ENCODE measurements around the gene DAB2IP.

Gene DAB2IP

GRCh38 chr9:121714873-121715272, 63.4 kb downstream of the DAB2IP start:
- Histone ChIP-seq H3K9me3 (ENCODE audit: insufficient read depth, low read length) (no peaks in the 10 kb centered on the region), H3K36me3 (ENCODE audit: low read length) (no peaks in the 10 kb centered on the region), H3K4me3 (ENCODE audit: insufficient read depth, low read length, poor library complexity, severe bottlenecking) (no peak overlapping the region), H3K27ac (ENCODE audit: low read depth, low read length) (no peak overlapping the region), H3K4me2 (ENCODE audit: low read depth, low read length, poor library complexity, severe bottlenecking) (no peak overlapping the region), H3K79me2 (ENCODE audit: insufficient read depth, low read length) (no peaks in the 10 kb centered on the region), H3K9me2 (replicated peaks; ENCODE audit: insufficient read depth, low read length) (no peaks in the 10 kb centered on the region), H3K9ac (ENCODE audit: low read length) (no peak overlapping the region), H4K20me1 (ENCODE audit: low read depth, low read length) (no peaks in the 10 kb centered on the region), H2AFZ (ENCODE audit: low read depth, low read length, severe bottlenecking) (no peak overlapping the region), H3F3A (ENCODE audit: insufficient read depth) (no peaks in the 10 kb centered on the region), H3K27me3 (ENCODE audit: low read length) (no peaks in the 10 kb centered on the region)
- TF ChIP-seq EZH2phosphoT487 (conservative IDR thresholded peaks at IDR 0.05; ENCODE audit: low read length) = no peak
- no peak for TF ChIP-seq CTCF (IDR thresholded peaks at IDR 0.05; ENCODE audit: insufficient read depth, low read length, poor library complexity, severe bottlenecking)

DNA sequence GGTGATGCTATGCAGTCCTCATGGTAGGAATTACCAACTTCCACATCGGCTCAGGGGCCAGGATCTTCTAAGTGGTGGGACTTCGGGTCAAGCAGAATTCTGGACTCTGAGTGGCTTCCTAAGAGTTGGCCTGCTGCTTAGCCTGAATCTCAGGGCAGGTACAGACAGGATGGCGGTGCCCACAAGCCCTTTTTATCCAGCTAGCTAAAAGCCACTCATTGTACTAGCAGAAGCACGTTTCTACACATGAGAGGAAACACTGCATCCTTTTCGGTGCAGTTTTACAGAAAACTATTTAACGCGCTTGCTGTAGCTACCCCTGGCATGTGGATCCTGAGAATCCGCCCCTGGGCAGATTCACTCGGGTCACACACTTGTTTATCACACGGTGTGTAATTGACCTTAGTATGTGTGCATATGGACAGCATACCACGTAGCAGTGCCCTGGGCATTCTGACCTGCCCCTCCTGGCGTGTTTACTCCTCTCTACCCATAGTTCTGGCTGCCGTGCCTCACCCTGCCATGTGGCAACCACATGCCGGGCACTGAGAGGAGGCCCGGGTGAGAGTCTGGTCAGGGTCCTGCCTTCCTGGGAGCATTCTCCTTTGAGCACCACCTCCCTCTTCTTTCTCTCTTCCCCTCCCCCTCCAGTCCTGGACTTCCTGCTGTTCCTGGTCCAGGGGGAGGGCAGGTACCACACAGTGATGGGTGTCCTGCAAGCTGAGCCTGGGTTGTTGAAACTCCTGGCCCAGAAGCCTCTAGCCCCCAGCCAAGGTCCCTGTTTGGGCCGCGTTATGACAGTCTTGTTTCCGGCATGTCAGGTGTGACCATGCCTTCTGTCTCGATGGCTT, 65.9 kb downstream of the DAB2IP start:
- Histone ChIP-seq H3K79me2 (ENCODE audit: insufficient read depth, low read length) (no peaks in the 10 kb centered on the region), H4K20me1 (ENCODE audit: low read depth, low read length) (no peaks in the 10 kb centered on the region), H3K9me3 (ENCODE audit: insufficient read depth, low read length) (no peaks in the 10 kb centered on the region)

DNA sequence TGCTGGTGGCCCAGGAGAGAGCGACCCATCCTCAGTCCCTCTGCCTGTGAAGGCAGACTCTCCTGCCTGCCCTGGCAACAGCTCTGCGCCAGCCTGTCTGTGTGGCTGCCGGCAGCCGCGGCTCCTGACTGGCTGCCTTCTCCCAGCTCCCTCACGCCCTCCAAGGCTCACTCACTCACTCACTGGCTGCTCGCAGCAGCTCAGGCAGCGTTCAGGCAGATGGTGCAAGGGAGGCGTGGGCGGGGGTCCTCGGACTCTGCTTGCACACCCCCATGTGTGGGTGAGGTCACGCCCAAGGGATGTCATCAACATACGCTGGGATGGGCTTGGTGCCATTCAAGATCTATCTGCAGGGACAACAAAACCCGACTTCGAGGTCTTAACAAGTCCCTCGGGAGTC, 66.7 kb downstream of the DAB2IP start:
- Histone ChIP-seq H3K27me3 (ENCODE audit: low read length) (no peaks in the 10 kb centered on the region), H4K20me1 (ENCODE audit: low read depth, low read length) (no peaks in the 10 kb centered on the region), H3F3A (ENCODE audit: insufficient read depth) (no peaks in the 10 kb centered on the region), H2AFZ (ENCODE audit: low read depth, low read length, severe bottlenecking) (no peak overlapping the region), H3K27ac (ENCODE audit: low read depth, low read length) (no peak overlapping the region), H3K79me2 (ENCODE audit: insufficient read depth, low read length) (no peaks in the 10 kb centered on the region), H3K9me2 (replicated peaks; ENCODE audit: insufficient read depth, low read length) (no peaks in the 10 kb centered on the region), H3K9ac (ENCODE audit: low read length) (no peak overlapping the region), H3K36me3 (ENCODE audit: low read length) (no peaks in the 10 kb centered on the region), H3K4me3 (ENCODE audit: insufficient read depth, low read length, poor library complexity, severe bottlenecking) (no peak overlapping the region), H3K9me3 (ENCODE audit: insufficient read depth, low read length) (no peaks in the 10 kb centered on the region), H3K4me2 (ENCODE audit: low read depth, low read length, poor library complexity, severe bottlenecking) (no peak overlapping the region)
- TF ChIP-seq EZH2phosphoT487 (conservative IDR thresholded peaks at IDR 0.05; ENCODE audit: low read length) (no peak), CTCF (IDR thresholded peaks at IDR 0.05; ENCODE audit: insufficient read depth, low read length, poor library complexity, severe bottlenecking) (no peak)

More for the DNA sequence above, 65.9 kb downstream of the DAB2IP start:
- Histone ChIP-seq H3F3A (ENCODE audit: insufficient read depth) (no peaks in the 10 kb centered on the region), H2AFZ (ENCODE audit: low read depth, low read length, severe bottlenecking) (no peak overlapping the region), H3K4me3 (ENCODE audit: insufficient read depth, low read length, poor library complexity, severe bottlenecking) (no peak overlapping the region), H3K9ac (ENCODE audit: low read length) (no peak overlapping the region), H3K4me2 (ENCODE audit: low read depth, low read length, poor library complexity, severe bottlenecking) (no peak overlapping the region), H3K36me3 (ENCODE audit: low read length) (no peaks in the 10 kb centered on the region), H3K27ac (ENCODE audit: low read depth, low read length) (no peak overlapping the region), H3K27me3 (ENCODE audit: low read length) (no peaks in the 10 kb centered on the region), H3K9me2 (replicated peaks; ENCODE audit: insufficient read depth, low read length) (no peaks in the 10 kb centered on the region)
- no peak for TF ChIP-seq CTCF (IDR thresholded peaks at IDR 0.05; ENCODE audit: insufficient read depth, low read length, poor library complexity, severe bottlenecking)
- no peak for TF ChIP-seq EZH2phosphoT487 (conservative IDR thresholded peaks at IDR 0.05; ENCODE audit: low read length)
